GM12865 (cell line): Measurements from ENCODE around the gene ADAMTS7.
"Not testable (repeated sequence)": the region's sequence is repeated elsewhere in the genome, so short reads cannot be mapped to it uniquely, and the experiment has no call there.

Source experiments
- DNase-seq: peaks from one replicate; pipeline ENCODE4 v3.0.0; 2010; ENCODE audit warnings: low read depth
- H3K4me3 ChIP-seq: 2 replicates; pipeline ENCODE4 v1.5.1; 2011; ENCODE audit warnings: mild to moderate bottlenecking, low read depth, low read length, control low read depth
- CTCF ChIP-seq: IDR thresholded peaks from 2 replicates; pipeline ENCODE4 v1.5.1; 2011; ENCODE audit warnings: low read length, control low read depth, low read depth, inconsistent platforms; ENCODE audit not compliant: insufficient read depth; ENCODE audit errors: missing control alignments

The ADAMTS7 gene

GRCh38 chr15:78749831-78750230 is 61.4 kb downstream of the ADAMTS7 start:
- TF ChIP-seq CTCF: no peak
- no peak for DNase-seq
- no peak overlapping the region for H3K4me3 ChIP-seq

DNA sequence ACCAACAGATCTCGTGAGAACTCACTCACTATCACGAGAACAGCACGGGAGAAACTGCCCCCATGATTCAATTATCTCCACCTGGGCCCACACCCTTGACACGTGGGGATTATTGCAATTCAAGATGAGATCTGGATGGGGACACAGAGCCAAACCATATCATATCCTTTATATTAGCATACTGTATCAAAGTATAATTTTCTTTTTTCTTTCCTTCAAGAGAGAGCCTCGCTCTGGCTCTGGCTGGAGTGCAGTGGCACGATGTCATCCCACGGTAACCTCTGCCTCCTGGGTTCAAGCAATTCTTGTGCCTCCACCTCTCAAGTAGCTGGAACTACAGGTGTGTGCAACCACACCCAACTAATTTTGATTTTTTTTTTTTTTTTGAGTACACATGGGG is 63.4 kb downstream of the ADAMTS7 start:
- DNase-seq, H3K4me3 ChIP-seq: not testable (repeated sequence)

GRCh38 chr15:78741674-78742073 is 69.6 kb downstream of the ADAMTS7 start:
- DNase-seq, H3K4me3 ChIP-seq: not testable (repeated sequence)

DNA sequence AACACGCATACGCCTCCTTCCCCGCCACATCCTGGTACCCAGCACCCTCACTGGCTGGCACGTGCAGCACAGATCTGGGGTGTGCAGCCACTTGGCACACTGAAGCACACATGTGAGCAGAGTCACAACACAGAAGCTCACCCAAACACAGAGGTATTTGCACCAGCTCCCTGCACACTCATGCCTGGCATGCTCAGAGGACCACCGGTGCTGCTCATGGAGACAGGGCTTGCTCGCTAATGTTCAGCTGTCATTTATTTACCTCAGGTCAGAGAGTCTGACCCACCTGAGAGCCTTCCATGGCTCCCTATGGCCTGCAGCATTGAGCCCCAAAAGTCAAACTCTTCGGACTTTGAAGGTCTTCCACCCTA is 70.4 kb downstream of the ADAMTS7 start:
- H3K4me3 ChIP-seq: no peak overlapping the region
- no peak for TF ChIP-seq CTCF
- DNase-seq: no peak

DNA sequence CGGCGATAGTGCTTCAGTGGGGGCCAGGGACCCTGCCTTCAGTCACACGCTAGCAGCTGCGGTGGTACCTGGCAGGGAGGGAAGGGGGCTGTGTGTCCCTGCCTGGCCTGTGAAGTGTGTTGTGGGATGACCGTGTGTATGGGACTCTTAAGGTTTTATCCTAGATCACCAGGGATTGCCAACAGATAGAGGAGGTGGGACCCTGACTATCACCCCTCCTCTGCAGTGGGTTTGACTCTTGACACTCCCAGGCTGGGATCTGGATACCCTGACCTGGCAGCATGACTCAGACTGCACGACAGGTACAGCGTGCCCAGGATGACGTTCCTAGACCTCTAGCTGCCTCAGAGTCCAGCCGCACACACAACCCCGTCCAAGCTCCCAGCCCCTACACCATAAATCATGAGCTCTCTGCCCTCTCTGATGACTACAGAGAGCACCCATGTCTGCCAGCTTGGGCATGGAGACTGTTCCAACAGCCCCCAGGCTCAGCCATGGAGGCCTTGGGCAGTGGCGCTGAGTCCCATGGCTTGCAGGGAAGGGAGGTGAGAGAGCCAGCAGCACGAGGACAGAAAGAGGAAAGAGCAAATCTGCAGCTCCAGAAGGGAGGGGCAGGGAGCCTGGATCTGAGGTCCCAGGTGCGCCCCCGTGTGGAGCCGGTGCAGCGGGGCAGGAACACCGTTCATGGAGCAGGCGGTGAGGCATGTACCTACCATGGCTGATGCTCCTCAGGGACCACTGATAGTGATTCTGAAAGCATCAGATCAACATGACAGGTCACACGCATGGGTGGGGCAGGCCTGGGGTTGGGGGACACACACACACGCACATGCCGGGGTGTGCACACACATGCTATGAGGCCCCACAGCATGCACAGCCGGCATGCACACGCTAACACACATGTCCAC is 71.0 kb downstream of the ADAMTS7 start:
- peak; percentile 79 for TF ChIP-seq CTCF
- no peak overlapping the region for H3K4me3 ChIP-seq
- peak; percentile 82 for DNase-seq

- no peak for DNase-seq
- no peak overlapping the region for H3K4me3 ChIP-seq
- no peak for TF ChIP-seq CTCF
Measured at GRCh38 chr15:78739206-78739605, 72.1 kb downstream of the ADAMTS7 start.

- peak; percentile 52 for DNase-seq
- TF ChIP-seq CTCF: peak; percentile 64
- H3K4me3 ChIP-seq: not testable (repeated sequence)
Measured at GRCh38 chr15:78737931-78738558, 73.2 kb downstream of the ADAMTS7 start.

DNA sequence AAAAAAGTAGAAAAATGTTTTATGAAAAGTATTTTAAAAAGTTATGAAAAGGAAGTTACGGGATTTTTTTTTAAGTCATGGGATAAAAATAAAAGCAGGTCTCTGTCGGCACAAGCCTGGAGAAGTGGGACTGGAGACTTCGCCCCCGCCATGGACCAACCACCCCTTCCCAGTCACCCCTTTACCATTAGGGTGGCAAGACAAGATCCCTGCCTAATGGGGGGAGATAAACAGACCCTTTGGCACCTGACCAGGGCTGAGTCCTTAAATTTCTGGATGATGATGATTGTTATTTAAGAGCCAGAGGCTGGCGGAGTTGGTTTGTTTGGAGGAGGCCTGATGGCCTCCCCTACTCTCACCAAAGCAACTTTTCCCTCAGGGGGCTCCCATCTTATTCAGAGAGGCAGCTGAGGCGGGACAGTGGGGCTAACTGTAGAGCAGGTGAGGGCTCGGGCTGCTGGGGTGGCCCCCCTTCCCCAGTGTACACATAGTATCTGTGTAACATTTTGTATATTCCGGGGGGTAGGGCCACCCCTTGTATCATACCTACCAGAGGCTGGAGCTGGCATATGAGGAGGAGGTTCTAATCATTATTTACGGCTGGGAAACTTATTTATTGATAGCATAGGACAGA is 74.0 kb downstream of the ADAMTS7 start:
- no peak overlapping the region for H3K4me3 ChIP-seq
- TF ChIP-seq CTCF: no peak
- DNase-seq: no peak

GRCh38 chr15:78736286-78736685 is 75.0 kb downstream of the ADAMTS7 start:
- DNase-seq: not testable (repeated sequence)

More at GRCh38 chr15:78736286-78736685, 75.0 kb downstream of the ADAMTS7 start:
- H3K4me3 ChIP-seq: not testable (repeated sequence)
